HCT116 (cell line): ENCODE measurements around the gene SLC9A7. TPM values are rescaled to one million over a fixed set of nuclear protein-coding genes. Genes with fewer than 3 reads are reported as not detected.

ENCODE experiments used
- ATAC-seq: fragments of 200-7000 bp; cut with Tn5 transposase; 2 replicates; pipeline ENCODE4 v1.9.1; 2020; ENCODE audit warnings: mild to moderate bottlenecking, moderate library complexity
- BruUV-seq: library from RNA; stranded (reverse); fragments of 400-500 nt; replicated peaks from 2 replicates; lab custom pipeline; 2021; lab: Mats Ljungman, UMichigan
- CTCF ChIA-PET: fragments of 300-600 bp; sonication (Branson Sonifier 250); formaldehyde crosslinking; loops from one replicate; lab custom pipeline; 2021; ENCODE audit warnings: antibody characterized with exemption; lab: Charles Lee
- POLR2A ChIA-PET: fragments of 300-600, 350-600 bp; sonication (Branson Sonifier 250); formaldehyde crosslinking; loops from one replicate; lab custom pipeline; 2021; ENCODE audit warnings: antibody characterized with exemption; lab: Charles Lee
- RAD21 ChIA-PET, 2 experiments: fragments of 300-600 bp; sonication (Branson Sonifier 250); formaldehyde crosslinking; loops; one replicate each; lab custom pipeline; 2023; ENCODE audit warnings: low total read pairs in 2 of 2; ENCODE audit not compliant: uncharacterized antibody in 2 of 2, unreplicated experiment in 2 of 2, low non-redundant PET in 1 of 2; lab: Charles Lee
- DNase-seq: peaks from one replicate; pipeline ENCODE4 v3.0.0-alpha.2; 2010; ENCODE audit warnings: low read depth, low spot score
- H2AFZ ChIP-seq: fragments of 200-600 bp; shearing (Covaris generic), sonication (generic); 2 replicates; pipeline ENCODE4 v1.6.1; 2017; ENCODE audit warnings: low read depth, mixed run types, mixed read lengths, antibody characterized with exemption, low read length; ENCODE audit not compliant: poor library complexity, severe bottlenecking
- H3K27ac ChIP-seq: 2 replicates; pipeline ENCODE4 v1.5.1; 2012; ENCODE audit warnings: low read depth, low read length
- H3K27me3 ChIP-seq: fragments of 200-600 bp; sonication (generic); 2 replicates; pipeline ENCODE4 v1.6.1; 2016; ENCODE audit warnings: mixed run types, low read length, mixed read lengths; ENCODE audit not compliant: insufficient read depth
- H3K36me3 ChIP-seq, 2 experiments: fragments of 200-500 bp in 1 of 2; fragments of 200-600 bp in 1 of 2; sonication (Bioruptor generic) in 1 of 2; sonication (generic) in 1 of 2; 2 replicates each; pipeline versions ENCODE4 v1.5.1 to v1.6.1; 2014 to 2016; ENCODE audit warnings: low read length in 2 of 2, inconsistent platforms in 1 of 2, mixed read lengths in 1 of 2, mixed run types in 1 of 2; ENCODE audit not compliant: insufficient read depth in 2 of 2, control insufficient read depth in 1 of 2
- H3K4me1 ChIP-seq, 2 experiments: fragments of 200-600 bp in 1 of 2; sonication (generic) in 1 of 2; 2 replicates each; pipeline versions ENCODE4 v1.5.1 to v1.6.1; 2012 to 2017; ENCODE audit warnings: low read length in 2 of 2, inconsistent platforms in 1 of 2, mild to moderate bottlenecking in 1 of 2, mixed read lengths in 1 of 2, mixed run types in 1 of 2, moderate library complexity in 1 of 2; ENCODE audit not compliant: insufficient read depth in 2 of 2, control insufficient read depth in 1 of 2
- H3K4me2 ChIP-seq: fragments of 200-600 bp; sonication (generic); 2 replicates; pipeline ENCODE4 v1.6.1; 2017; ENCODE audit warnings: mixed run types, low read length, mixed read lengths
- H3K4me3 ChIP-seq, 2 experiments: fragments of 200-600 bp in 1 of 2; sonication (generic) in 1 of 2; replicated peaks in 1 of 2; 2 replicates each; pipeline ENCODE4 v1.5.1; 2011 to 2016; ENCODE audit warnings: low read length in 2 of 2, control low read depth in 1 of 2, low read depth in 1 of 2, mild to moderate bottlenecking in 1 of 2, mixed read lengths in 1 of 2, mixed run types in 1 of 2
- H3K79me2 ChIP-seq: fragments of 200-600 bp; sonication (generic); 2 replicates; pipeline ENCODE4 v1.6.1; 2017; ENCODE audit warnings: mild to moderate bottlenecking, mixed run types, low read length, moderate library complexity, mixed read lengths; ENCODE audit not compliant: insufficient read depth
- H3K9ac ChIP-seq: fragments of 200-600 bp; sonication (generic); 2 replicates; pipeline ENCODE4 v1.6.1; 2016; ENCODE audit warnings: low read length, mixed read lengths
- H3K9me2 ChIP-seq: fragments of 200-600 bp; sonication (generic), shearing (Covaris generic); 2 replicates; pipeline ENCODE4 v1.6.1; 2017; ENCODE audit warnings: mixed run types, mild to moderate bottlenecking, moderate library complexity; ENCODE audit not compliant: insufficient read depth
- H3K9me3 ChIP-seq, 2 experiments: fragments of 200-500 bp in 1 of 2; fragments of 200-600 bp in 1 of 2; sonication (Bioruptor generic) in 1 of 2; sonication (generic) in 1 of 2; 2 replicates each; pipeline ENCODE4 v1.6.1; 2014 to 2017; ENCODE audit warnings: low read length in 2 of 2, mixed read lengths in 2 of 2, inconsistent platforms in 1 of 2, low read depth in 1 of 2, mild to moderate bottlenecking in 1 of 2, mixed run types in 1 of 2, moderate library complexity in 1 of 2; ENCODE audit not compliant: control insufficient read depth in 1 of 2, insufficient read depth in 1 of 2
- H4K20me1 ChIP-seq: fragments of 200-600 bp; sonication (generic), shearing (Covaris generic); 2 replicates; pipeline ENCODE4 v1.6.1; 2017; ENCODE audit warnings: mixed run types, mild to moderate bottlenecking, moderate library complexity; ENCODE audit not compliant: insufficient read depth
- CEBPB ChIP-seq: IDR thresholded peaks from 2 replicates; pipeline ENCODE4 v1.6.1; 2012; ENCODE audit warnings: low read depth
- ELF1 ChIP-seq: IDR thresholded peaks from 2 replicates; pipeline ENCODE4 v1.6.1; 2012; ENCODE audit warnings: low read depth, borderline replicate concordance
- EZH2 ChIP-seq: fragments of 200-600 bp; sonication (generic); IDR thresholded peaks from 2 replicates; pipeline ENCODE4 v1.6.1; 2017; ENCODE audit warnings: antibody characterized with exemption, mixed run types
- EZH2phosphoT487 ChIP-seq: fragments of 200-600 bp; IDR thresholded peaks from 2 replicates; pipeline ENCODE4 v1.6.1; 2018; ENCODE audit warnings: antibody characterized with exemption, borderline replicate concordance
- JUND ChIP-seq: IDR thresholded peaks from 2 replicates; pipeline ENCODE4 v1.6.1; 2012
- POLR2AphosphoS5 ChIP-seq: IDR thresholded peaks from 2 replicates; pipeline ENCODE4 v1.6.1; 2011; ENCODE audit warnings: mild to moderate bottlenecking, low read depth, low read length, moderate library complexity
- RAD21 ChIP-seq: IDR thresholded peaks from 2 replicates; pipeline ENCODE4 v1.6.1; 2012; ENCODE audit warnings: low read depth, mild to moderate bottlenecking
- SIN3A ChIP-seq: IDR thresholded peaks from 2 replicates; pipeline ENCODE4 v1.6.1; 2012; ENCODE audit warnings: low read depth
- SP1 ChIP-seq: IDR thresholded peaks from 2 replicates; pipeline ENCODE4 v1.6.1; 2012; ENCODE audit warnings: low read depth
- SRF ChIP-seq: IDR thresholded peaks from 2 replicates; pipeline ENCODE4 v1.6.1; 2012; ENCODE audit warnings: low read depth
- TCF7L2 ChIP-seq: IDR thresholded peaks from 2 replicates; pipeline ENCODE4 v1.7.0; 2011; ENCODE audit warnings: borderline replicate concordance, inconsistent platforms; ENCODE audit not compliant: insufficient read depth, insufficient read length; ENCODE audit errors: extremely low read depth
- ZFX ChIP-seq: fragments of 450-650 bp; IDR thresholded peaks from 2 replicates; pipeline ENCODE4 v1.6.1; 2017
- ZNF274 ChIP-seq: fragments of 200-500 bp; sonication (Bioruptor generic); IDR thresholded peaks from 2 replicates; pipeline ENCODE4 v1.6.1; 2014; ENCODE audit warnings: mild to moderate bottlenecking, low read depth, low read length, inconsistent platforms
- intact Hi-C: fragments of 100-400 bp; cut with micrococcal nuclease; formaldehyde crosslinking; loops from 2 replicates; pipeline ENCODE4 v1.10.0; 2022
- total RNA-seq: library from RNA; stranded (reverse); gene quantifications from one replicate; pipeline ENCODE4 v1.2.1, GENCODE V29; 2021; ENCODE audit not compliant: unreplicated experiment
- TF ChIP-seq, protein P1 (sequence below): IDR thresholded peaks from 2 replicates; pipeline ENCODE4 v1.6.1; 2012
- TF ChIP-seq, protein P2 (sequence below): IDR thresholded peaks from 2 replicates; pipeline ENCODE4 v1.6.1; 2012

SLC9A7 gene
- total RNA-seq, 1 experiment from 2014 or later: 18.6 TPM

DNA sequence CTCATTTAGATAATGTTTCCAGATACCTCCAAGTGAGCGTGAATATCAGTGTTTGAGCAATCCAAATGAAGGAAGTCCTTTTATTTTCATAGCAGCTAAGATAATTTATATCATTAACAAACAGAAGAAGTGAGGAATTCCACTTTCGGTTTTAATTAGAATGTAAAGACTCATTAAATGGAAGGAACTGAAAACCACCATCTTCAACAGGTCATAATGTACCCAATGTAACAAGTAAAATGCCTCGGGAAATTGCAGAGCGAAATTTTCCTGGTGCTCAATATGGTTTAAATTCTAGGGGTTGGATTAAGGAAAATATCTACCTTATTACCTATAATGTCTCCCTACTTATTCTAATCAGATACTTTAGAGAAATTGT lies 33.9 kb upstream of the SLC9A7 start:
- H3K9ac ChIP-seq: peak overlapping the region; percentile 27; the same call in 1 of the 2 replicates

More for the DNA sequence above, 33.9 kb upstream of the SLC9A7 start:
- TF ChIP-seq ELF1 (no peak), RAD21 (no peak), ZFX (no peak), POLR2AphosphoS5 (no peak), TCF7L2 (no peak), JUND (no peak), SRF (no peak), EZH2 (no peak), ZNF274 (no peak), CEBPB (no peak), SIN3A (no peak), SP1 (no peak), EZH2phosphoT487 (no peak)
- TF ChIP-seq, protein P1, sequence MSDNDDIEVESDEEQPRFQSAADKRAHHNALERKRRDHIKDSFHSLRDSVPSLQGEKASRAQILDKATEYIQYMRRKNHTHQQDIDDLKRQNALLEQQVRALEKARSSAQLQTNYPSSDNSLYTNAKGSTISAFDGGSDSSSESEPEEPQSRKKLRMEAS: no peak
- TF ChIP-seq, protein P2, sequence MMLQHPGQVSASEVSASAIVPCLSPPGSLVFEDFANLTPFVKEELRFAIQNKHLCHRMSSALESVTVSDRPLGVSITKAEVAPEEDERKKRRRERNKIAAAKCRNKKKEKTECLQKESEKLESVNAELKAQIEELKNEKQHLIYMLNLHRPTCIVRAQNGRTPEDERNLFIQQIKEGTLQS: no peak
- POLR2A ChIA-PET: no interaction called here
- Histone ChIP-seq H3K4me3 (0 out of 4 replicates have a peak overlapping the region, but pooled peaks of 1 of the 2 experiments have one; percentile 26), H3K4me2 (peak overlapping the region; percentile 65), H3K9me2 (no peaks in the 10 kb centered on the region), H3K79me2 (no peaks in the 10 kb centered on the region), H3K27me3 (no peaks in the 10 kb centered on the region), H4K20me1 (no peaks in the 10 kb centered on the region), H2AFZ (peak overlapping the region; percentile 74), H3K9me3 (no peaks in the 10 kb centered on the region), H3K27ac (peak overlapping the region; percentile 38; the same call in 1 of the 2 replicates), H3K4me1 (peaks cover 2 to 28% of the 10 kb centered on the region in 2 experiments; a peak in 3 of 4 replicates), H3K36me3 (no peaks in the 10 kb centered on the region)
- intact Hi-C loops: no loop called here
- ATAC-seq (no peak), DNase-seq (no peak)
- BruUV-seq: no TSS peak
- CTCF ChIA-PET: no interaction called here
- RAD21 ChIA-PET: no interaction called here
